ENCODE results near the gene SAMSN1. TPM values are rescaled to one million over a fixed set of nuclear protein-coding genes. Genes with fewer than 3 reads are reported as not detected.

Gene SAMSN1
- total and polyA plus RNA-seq, 12 donors = 0.28 to 12.8 (median 1.6) TPM

GRCh38 chr21:14572204-14572780 is 26.2 kb upstream of the SAMSN1 start:
- intact Hi-C loops (cut with DNase I) = no loop called here
- ATAC-seq (no peak), DNase-seq (no peak)
- Histone ChIP-seq H3K27ac (no peak overlapping the region), H3K4me3 (no peak overlapping the region), H3K9me3 (no peaks in the 10 kb centered on the region), H3K36me3 (no peaks in the 10 kb centered on the region), H3K27me3 (no peaks in the 10 kb centered on the region), H3K4me1 (peaks cover 0 to 23% (median 0%) of the 10 kb centered on the region in 9 donors)
- no peak for TF ChIP-seq CTCF (IDR thresholded peaks at IDR 0.05)
- WGBS, 2 donors = 41 to 44% methylated on average over 2 of the region's 2 CpGs

- WGBS, 2 donors = 88 to 90% methylated on average over 6 of the region's 6 CpGs
- ATAC-seq (no peak), DNase-seq (no peak)
- H3K27me3 ChIP-seq = no peaks in the 10 kb centered on the region
- H3K9me3 ChIP-seq = no peaks in the 10 kb centered on the region
- peaks cover 0 to 29% (median 0%) of the 10 kb centered on the region in 9 donors for H3K4me1 ChIP-seq
- H3K4me3 ChIP-seq = no peak overlapping the region
- H3K27ac ChIP-seq = no peak overlapping the region
- no peak for TF ChIP-seq CTCF (IDR thresholded peaks at IDR 0.05)
- no peaks in the 10 kb centered on the region for H3K36me3 ChIP-seq
- intact Hi-C loops (cut with DNase I) = no loop called here
Measured at GRCh38 chr21:14569868-14570267, 23.8 kb upstream of the SAMSN1 start.

GRCh38 chr21:14569026-14569621 is 23.0 kb upstream of the SAMSN1 start:
- H3K9me3 ChIP-seq = no peaks in the 10 kb centered on the region
- H3K4me1 ChIP-seq = peaks cover 0 to 29% (median 0%) of the 10 kb centered on the region in 9 donors
- H3K4me3 ChIP-seq = no peak overlapping the region
- ATAC-seq (no peak), DNase-seq (no peak)
- TF ChIP-seq CTCF (IDR thresholded peaks at IDR 0.05) = no peak
- intact Hi-C loops (cut with DNase I) = no loop called here
- H3K27me3 ChIP-seq = no peaks in the 10 kb centered on the region
- peak overlapping the region in 1 of 10 donors; percentile 54 for H3K27ac ChIP-seq
- WGBS, 2 donors = 84 to 91% methylated on average over 3 of the region's 3 CpGs
- H3K36me3 ChIP-seq = no peaks in the 10 kb centered on the region

- Histone ChIP-seq H3K36me3 (no peaks in the 10 kb centered on the region), H3K27me3 (no peaks in the 10 kb centered on the region), H3K4me3 (no peak overlapping the region), H3K9me3 (no peaks in the 10 kb centered on the region), H3K27ac (peak overlapping the region in 1 of 10 donors; percentile 54), H3K4me1 (peaks cover 0 to 29% (median 0%) of the 10 kb centered on the region in 9 donors)
- no peak for TF ChIP-seq CTCF (IDR thresholded peaks at IDR 0.05)
- DNase-seq (no peak), ATAC-seq (no peak)
- intact Hi-C loops (cut with DNase I) = no loop called here
- 69 to 74% methylated on average over 7 of the region's 7 CpGs for WGBS, 2 donors
Measured at GRCh38 chr21:14567331-14568279, 21.5 kb upstream of the SAMSN1 start.

All from heart right ventricle (tissue), 16 donors.